22Rv1 (cell line): ENCODE data around the gene PCBD2.
A peak's percentile ranks its signal among the peaks of the same experiment; 100 is the strongest.

ENCODE experiments used
- H3K27ac ChIP-seq: fragments of 450-650 bp; 2 replicates; pipeline ENCODE4 v1.5.1; 2017
- ZFX ChIP-seq: fragments of 450-650 bp; IDR thresholded peaks from 2 replicates; pipeline ENCODE4 v1.6.1; 2017; ENCODE audit warnings: antibody characterized with exemption, borderline replicate concordance
- TF ChIP-seq, protein P1 (sequence below): fragments of 450-650 bp; IDR thresholded peaks from 2 replicates; pipeline ENCODE4 v1.5.1; 2017; ENCODE audit warnings: mild to moderate bottlenecking

The PCBD2 gene

DNA sequence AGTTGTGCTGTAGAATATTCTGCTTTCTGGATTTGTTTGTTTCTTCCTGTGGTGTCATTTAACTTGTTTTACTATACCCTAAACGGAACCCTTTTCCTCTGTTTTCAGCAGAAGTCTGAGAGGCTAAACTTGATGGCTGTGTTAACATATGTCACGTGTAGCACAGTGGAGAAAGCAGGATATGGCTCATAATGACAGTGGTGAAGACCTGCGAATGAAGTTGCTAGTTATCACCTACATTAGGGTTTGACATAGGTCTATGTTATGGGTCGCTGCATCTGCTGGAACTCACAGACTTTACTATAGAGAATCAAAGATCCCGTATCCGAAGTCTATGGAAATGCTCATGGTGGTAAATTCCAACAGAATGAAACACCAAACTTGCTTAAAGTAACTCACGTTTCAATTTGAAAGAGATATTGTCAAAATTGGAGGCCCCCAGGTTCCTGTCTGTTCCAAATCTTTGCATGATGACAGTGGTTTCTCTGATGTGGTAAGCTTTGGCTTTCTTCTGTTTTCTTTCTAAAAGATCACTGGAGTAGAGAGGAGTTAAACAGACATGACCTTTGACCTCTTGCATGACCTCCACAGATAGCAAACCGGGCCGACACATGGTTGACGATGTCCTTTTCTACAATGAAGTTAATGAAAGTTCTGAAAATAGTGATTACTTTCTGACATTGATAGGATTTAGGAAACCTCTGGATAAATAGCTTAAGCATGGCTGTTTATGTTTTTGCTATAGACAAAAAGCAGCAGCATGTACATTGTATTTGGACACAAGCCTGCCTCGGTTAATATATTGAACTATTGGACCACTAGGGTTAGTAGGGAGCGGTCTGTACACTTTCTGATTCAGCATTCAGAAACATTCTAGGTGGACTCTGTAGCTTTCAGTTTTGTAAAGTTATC is 59.7 kb downstream of the PCBD2 start:
- no peak overlapping the region for H3K27ac ChIP-seq
- TF ChIP-seq ZFX, result no peak
- TF ChIP-seq, protein P1, sequence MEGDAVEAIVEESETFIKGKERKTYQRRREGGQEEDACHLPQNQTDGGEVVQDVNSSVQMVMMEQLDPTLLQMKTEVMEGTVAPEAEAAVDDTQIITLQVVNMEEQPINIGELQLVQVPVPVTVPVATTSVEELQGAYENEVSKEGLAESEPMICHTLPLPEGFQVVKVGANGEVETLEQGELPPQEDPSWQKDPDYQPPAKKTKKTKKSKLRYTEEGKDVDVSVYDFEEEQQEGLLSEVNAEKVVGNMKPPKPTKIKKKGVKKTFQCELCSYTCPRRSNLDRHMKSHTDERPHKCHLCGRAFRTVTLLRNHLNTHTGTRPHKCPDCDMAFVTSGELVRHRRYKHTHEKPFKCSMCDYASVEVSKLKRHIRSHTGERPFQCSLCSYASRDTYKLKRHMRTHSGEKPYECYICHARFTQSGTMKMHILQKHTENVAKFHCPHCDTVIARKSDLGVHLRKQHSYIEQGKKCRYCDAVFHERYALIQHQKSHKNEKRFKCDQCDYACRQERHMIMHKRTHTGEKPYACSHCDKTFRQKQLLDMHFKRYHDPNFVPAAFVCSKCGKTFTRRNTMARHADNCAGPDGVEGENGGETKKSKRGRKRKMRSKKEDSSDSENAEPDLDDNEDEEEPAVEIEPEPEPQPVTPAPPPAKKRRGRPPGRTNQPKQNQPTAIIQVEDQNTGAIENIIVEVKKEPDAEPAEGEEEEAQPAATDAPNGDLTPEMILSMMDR, result no peak

DNA sequence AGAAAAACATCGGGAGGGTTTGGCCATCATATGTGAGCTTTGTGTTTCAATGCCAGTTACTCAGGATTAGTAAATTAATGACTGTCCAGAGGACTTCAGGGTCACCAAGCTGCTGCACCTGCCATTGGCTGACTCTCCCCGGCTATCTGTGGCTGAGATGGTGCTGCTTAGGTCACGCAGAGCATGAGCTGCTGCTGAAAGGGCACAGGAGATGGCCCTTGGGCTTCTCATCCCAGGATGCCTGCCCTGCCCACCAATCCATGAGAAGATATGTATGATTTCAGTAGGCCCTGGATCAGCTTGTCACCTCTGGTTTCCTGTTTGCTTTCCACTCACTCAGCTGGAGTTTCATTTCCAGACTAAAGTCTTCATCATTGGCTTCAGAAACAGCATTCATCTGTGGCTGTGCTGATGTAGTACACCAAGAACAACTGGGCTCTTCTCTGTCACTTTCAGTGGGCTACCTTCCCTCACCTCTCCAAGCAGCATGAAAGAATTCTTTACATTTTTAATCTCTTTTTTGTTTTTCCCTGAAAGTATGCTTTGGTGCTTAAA is 60.4 kb downstream of the PCBD2 start:
- no peak overlapping the region for H3K27ac ChIP-seq
- TF ChIP-seq, protein P1, result no peak
- no peak for TF ChIP-seq ZFX

DNA sequence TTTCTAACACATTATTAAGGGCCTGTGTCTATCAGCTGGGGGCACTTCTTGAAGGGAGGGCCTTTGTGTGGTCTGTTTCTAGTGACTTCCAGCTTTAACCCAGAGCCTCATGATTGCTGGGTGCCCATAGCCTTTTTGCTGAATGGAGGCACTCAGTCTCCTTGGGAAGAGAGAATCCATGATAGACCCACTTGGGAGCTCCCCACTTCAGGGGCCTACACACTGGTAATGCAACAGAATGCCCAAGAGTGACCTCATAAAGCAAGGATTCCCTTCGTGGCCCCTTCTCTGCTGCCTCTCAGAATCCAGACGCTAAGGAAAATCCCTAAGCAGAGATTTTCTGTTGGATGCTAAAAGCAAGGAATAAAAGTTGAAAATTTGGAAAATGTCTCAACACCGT is 62.7 kb downstream of the PCBD2 start, which contains the start of gene CATSPER3:
CATSPER3 (plus strand) TSS at position 301 of the 400 bp plus-strand sequence; CDS start at position 386, 85 bp downstream.
- H3K27ac ChIP-seq, result peak within 1 kb of the TSS; percentile 16; the same call in 1 of the 2 replicates
- TF ChIP-seq, protein P1, result no peak
- no peak for TF ChIP-seq ZFX

DNA sequence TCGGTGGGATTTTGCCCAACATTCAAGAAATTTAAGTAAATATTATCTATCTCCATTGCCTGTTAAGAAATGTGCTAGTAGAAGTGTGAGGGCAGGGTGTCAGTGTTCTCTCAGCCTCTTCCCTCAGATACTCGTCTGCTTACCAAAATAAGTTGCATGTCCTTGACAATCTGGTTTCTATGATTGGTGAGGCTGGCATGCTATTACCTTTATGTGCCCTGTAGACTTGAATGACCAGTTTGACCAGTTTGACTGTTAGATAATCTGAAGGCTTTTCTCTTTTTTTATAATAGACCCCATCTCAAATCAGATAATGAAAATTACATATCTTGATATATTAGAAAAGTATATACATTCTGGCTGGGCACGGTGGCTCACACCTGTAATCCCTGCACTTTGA is 63.1 kb downstream of the PCBD2 start:
- peak overlapping the region; percentile 16; the same call in 1 of the 2 replicates for H3K27ac ChIP-seq
- TF ChIP-seq ZFX, result no peak
- TF ChIP-seq, protein P1, result no peak

DNA sequence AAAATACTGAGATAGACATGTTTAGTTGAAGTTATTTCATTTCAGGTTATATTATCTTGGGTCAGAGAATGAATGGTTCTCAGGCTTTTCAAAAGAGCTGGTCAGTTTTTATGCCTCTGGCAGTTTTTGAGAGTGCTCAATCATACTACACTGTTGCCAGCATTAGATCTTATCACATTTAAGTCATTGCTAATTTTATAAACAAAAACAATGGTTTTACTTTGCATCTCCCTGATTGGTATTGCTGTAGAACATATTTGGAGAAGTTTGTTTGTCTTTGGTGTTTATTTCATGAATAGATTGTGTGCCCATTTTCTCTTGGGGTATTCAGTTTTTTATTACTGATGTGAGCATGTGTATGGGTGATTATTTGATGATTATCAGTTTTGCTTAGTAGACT is 64.2 kb downstream of the PCBD2 start:
- no peak overlapping the region for H3K27ac ChIP-seq
- TF ChIP-seq, protein P1, result no peak
- no peak for TF ChIP-seq ZFX

DNA sequence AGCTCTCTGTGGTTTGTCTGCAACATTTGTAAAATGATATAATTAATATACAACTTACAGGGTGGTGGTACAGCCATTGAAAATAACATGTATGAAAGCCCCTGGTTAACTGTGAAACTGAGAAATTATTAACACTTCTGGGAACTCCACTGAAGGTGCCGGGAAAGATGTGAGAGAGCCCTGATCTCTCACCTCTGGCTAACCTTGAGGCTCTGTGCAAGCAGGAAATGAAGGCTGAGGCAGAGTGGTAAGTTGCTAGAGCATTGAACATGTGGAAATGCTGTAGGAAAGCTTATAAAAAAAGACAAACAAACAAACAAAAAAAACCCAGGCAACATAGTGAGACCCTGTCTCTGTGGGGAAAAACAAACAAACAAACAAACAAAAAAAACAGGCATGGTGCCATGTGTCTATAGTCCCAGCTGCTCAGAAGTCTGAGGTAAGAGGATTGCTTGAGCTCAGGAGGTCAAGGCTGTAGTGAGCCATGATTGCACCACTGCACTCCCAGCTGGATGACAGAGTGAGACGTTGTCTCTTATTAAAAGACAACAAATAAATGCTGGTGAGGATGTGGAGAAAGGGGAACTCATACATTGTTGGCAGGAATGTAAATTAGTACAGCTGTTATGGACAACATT is 70.3 kb downstream of the PCBD2 start:
- TF ChIP-seq, protein P1, result no peak
- no peak for TF ChIP-seq ZFX
- no peak overlapping the region for H3K27ac ChIP-seq
